Epithelial cell of esophagus (primary cell): ENCODE measurements around the gene SLX9.
A peak's percentile ranks its signal among the peaks of the same experiment; 100 is the strongest.

Source experiments
- DNase-seq: peaks from one replicate; pipeline ENCODE4 v3.0.0; 2010; ENCODE audit warnings: low read depth
- H3K4me3 ChIP-seq: 2 replicates; pipeline ENCODE4 v1.5.1; 2011; ENCODE audit warnings: mild to moderate bottlenecking, low read length, control low read depth
- CTCF ChIP-seq: IDR thresholded peaks from 2 replicates; pipeline ENCODE4 v1.5.1; 2011; ENCODE audit warnings: low read depth, mild to moderate bottlenecking, low read length, control low read depth, inconsistent platforms; ENCODE audit not compliant: insufficient read depth; ENCODE audit errors: missing control alignments

The SLX9 gene

GRCh38 chr21:45017039-45017960 lies 77.5 kb downstream of the SLX9 start:
- H3K4me3 ChIP-seq = no peak overlapping the region
- TF ChIP-seq CTCF = no peak
- peak; percentile 72 for DNase-seq

- no peak for TF ChIP-seq CTCF
- no peak for DNase-seq
- H3K4me3 ChIP-seq = peak overlapping the region; percentile 20
Observed at GRCh38 chr21:45018131-45019075, 78.6 kb downstream of the SLX9 start.

GRCh38 chr21:45019076-45019886 lies 79.5 kb downstream of the SLX9 start:
- TF ChIP-seq CTCF = no peak
- DNase-seq = peak; percentile 50
- H3K4me3 ChIP-seq = no peak overlapping the region

- H3K4me3 ChIP-seq = no peak overlapping the region
- no peak for DNase-seq
Observed at GRCh38 chr21:45019887-45020537, 80.2 kb downstream of the SLX9 start.

GRCh38 chr21:45020629-45021427 lies 81.0 kb downstream of the SLX9 start:
- TF ChIP-seq CTCF = no peak
- H3K4me3 ChIP-seq = no peak overlapping the region
- no peak for DNase-seq

More at GRCh38 chr21:45019887-45020537, 80.2 kb downstream of the SLX9 start:
- TF ChIP-seq CTCF = no peak
